Activated T-helper 17 cell treated with anti-CD3 and anti-CD28 coated beads, Interleukin-2, amount 50 U/mL, for 72 hours (primary cell): ENCODE results near the gene EFCAB6. TPM values are rescaled to one million over a fixed set of nuclear protein-coding genes. Genes with fewer than 3 reads are reported as not detected.

Experiments used
- ATAC-seq: fragments of 150-1000 bp; cut with Tn5 transposase; replicated peaks from 2 replicates; pipeline ENCODE4 v1.10.0; 2021; ENCODE audit warnings: mild to moderate bottlenecking, moderate library complexity
- H3K27ac Mint-ChIP-seq: one replicate; pipeline ENCODE4 v1.8.0; 2022; ENCODE audit warnings: mixed read lengths
- H3K27me3 Mint-ChIP-seq: one replicate; pipeline ENCODE4 v1.8.0; 2022; ENCODE audit warnings: mixed read lengths
- H3K36me3 Mint-ChIP-seq: one replicate; pipeline ENCODE4 v1.8.0; 2022; ENCODE audit warnings: low read depth, mild to moderate bottlenecking, mixed read lengths
- H3K4me1 Mint-ChIP-seq: one replicate; pipeline ENCODE4 v1.8.0; 2022; ENCODE audit warnings: mixed read lengths
- H3K4me3 Mint-ChIP-seq: one replicate; pipeline ENCODE4 v1.8.0; 2022; ENCODE audit warnings: mild to moderate bottlenecking, mixed read lengths
- H3K9me3 Mint-ChIP-seq: one replicate; pipeline ENCODE4 v1.8.0; 2022; ENCODE audit warnings: mixed read lengths
- total RNA-seq, 2 donors: library from RNA; stranded (reverse); gene quantifications; one replicate each; pipeline ENCODE4 v1.2.3, GENCODE V29; 2022

The EFCAB6 gene
- total RNA-seq, 2 donors from 2014 or later = 0.09 TPM; not detected in 1

GRCh38 chr22:43840851-43841250 is 28.7 kb upstream of the EFCAB6 start:
- H3K27ac Mint-ChIP-seq = no peak overlapping the region
- H3K36me3 Mint-ChIP-seq = no peaks in the 10 kb centered on the region
- no peaks in the 10 kb centered on the region for H3K27me3 Mint-ChIP-seq
- H3K4me1 Mint-ChIP-seq = no peaks in the 10 kb centered on the region
- no peak overlapping the region for H3K4me3 Mint-ChIP-seq
- H3K9me3 Mint-ChIP-seq = no peaks in the 10 kb centered on the region
- no peak for ATAC-seq

GRCh38 chr22:43840431-43840830 is 28.3 kb upstream of the EFCAB6 start:
- no peak overlapping the region for H3K4me3 Mint-ChIP-seq
- no peak overlapping the region for H3K27ac Mint-ChIP-seq
- ATAC-seq = no peak
- H3K4me1 Mint-ChIP-seq = no peaks in the 10 kb centered on the region
- H3K27me3 Mint-ChIP-seq = no peaks in the 10 kb centered on the region
- no peaks in the 10 kb centered on the region for H3K36me3 Mint-ChIP-seq
- H3K9me3 Mint-ChIP-seq = no peaks in the 10 kb centered on the region

GRCh38 chr22:43839781-43840180 is 27.7 kb upstream of the EFCAB6 start:
- no peak overlapping the region for H3K27ac Mint-ChIP-seq
- no peaks in the 10 kb centered on the region for H3K9me3 Mint-ChIP-seq
- no peaks in the 10 kb centered on the region for H3K36me3 Mint-ChIP-seq
- no peaks in the 10 kb centered on the region for H3K4me1 Mint-ChIP-seq
- no peaks in the 10 kb centered on the region for H3K27me3 Mint-ChIP-seq
- H3K4me3 Mint-ChIP-seq = no peak overlapping the region
- ATAC-seq = no peak

GRCh38 chr22:43838571-43839307 is 26.6 kb upstream of the EFCAB6 start:
- no peaks in the 10 kb centered on the region for H3K27me3 Mint-ChIP-seq
- H3K9me3 Mint-ChIP-seq = no peaks in the 10 kb centered on the region
- no peaks in the 10 kb centered on the region for H3K4me1 Mint-ChIP-seq
- no peaks in the 10 kb centered on the region for H3K36me3 Mint-ChIP-seq
- H3K4me3 Mint-ChIP-seq = no peak overlapping the region
- H3K27ac Mint-ChIP-seq = no peak overlapping the region
- ATAC-seq = no peak

- no peaks in the 10 kb centered on the region for H3K27me3 Mint-ChIP-seq
- H3K9me3 Mint-ChIP-seq = no peaks in the 10 kb centered on the region
- H3K36me3 Mint-ChIP-seq = no peaks in the 10 kb centered on the region
- no peaks in the 10 kb centered on the region for H3K4me1 Mint-ChIP-seq
- H3K27ac Mint-ChIP-seq = no peak overlapping the region
- no peak for ATAC-seq
- H3K4me3 Mint-ChIP-seq = no peak overlapping the region
These were observed 26.1 kb upstream of the EFCAB6 start for GRCh38 chr22:43838161-43838560.

- Mint-ChIP-seq H3K36me3 (no peaks in the 10 kb centered on the region), H3K4me1 (no peaks in the 10 kb centered on the region), H3K27me3 (peaks cover 4% of the 10 kb centered on the region), H3K4me3 (no peak overlapping the region), H3K27ac (no peak overlapping the region), H3K9me3 (no peaks in the 10 kb centered on the region)
- ATAC-seq = no peak
These were observed 25.6 kb upstream of the EFCAB6 start for GRCh38 chr22:43837666-43838065.

GRCh38 chr22:43835736-43836135 is 23.6 kb upstream of the EFCAB6 start:
- Mint-ChIP-seq H3K4me1 (no peaks in the 10 kb centered on the region), H3K9me3 (no peaks in the 10 kb centered on the region), H3K27ac (no peak overlapping the region), H3K27me3 (peaks cover 4% of the 10 kb centered on the region), H3K36me3 (no peaks in the 10 kb centered on the region), H3K4me3 (no peak overlapping the region)
- no peak for ATAC-seq

GRCh38 chr22:43835166-43835565 is 23.1 kb upstream of the EFCAB6 start:
- no peaks in the 10 kb centered on the region for H3K4me1 Mint-ChIP-seq
- no peaks in the 10 kb centered on the region for H3K36me3 Mint-ChIP-seq
- H3K27ac Mint-ChIP-seq = no peak overlapping the region
- ATAC-seq = no peak
- no peak overlapping the region for H3K4me3 Mint-ChIP-seq
- peaks cover 4% of the 10 kb centered on the region for H3K27me3 Mint-ChIP-seq
- no peaks in the 10 kb centered on the region for H3K9me3 Mint-ChIP-seq

- Mint-ChIP-seq H3K27me3 (peaks cover 4% of the 10 kb centered on the region), H3K36me3 (no peaks in the 10 kb centered on the region), H3K4me1 (no peaks in the 10 kb centered on the region), H3K27ac (no peak overlapping the region), H3K9me3 (no peaks in the 10 kb centered on the region), H3K4me3 (no peak overlapping the region)
- no peak for ATAC-seq
These were observed 21.5 kb upstream of the EFCAB6 start for GRCh38 chr22:43833286-43834240.

- Mint-ChIP-seq H3K27ac (no peak overlapping the region), H3K36me3 (no peaks in the 10 kb centered on the region), H3K27me3 (peaks cover 4% of the 10 kb centered on the region), H3K4me3 (no peak overlapping the region), H3K4me1 (no peaks in the 10 kb centered on the region), H3K9me3 (no peaks in the 10 kb centered on the region)
- no peak for ATAC-seq
These were observed 20.5 kb upstream of the EFCAB6 start for GRCh38 chr22:43832393-43833265.

- no peak overlapping the region for H3K27ac Mint-ChIP-seq
- no peaks in the 10 kb centered on the region for H3K36me3 Mint-ChIP-seq
- ATAC-seq = no peak
- H3K4me3 Mint-ChIP-seq = no peak overlapping the region
- H3K9me3 Mint-ChIP-seq = no peaks in the 10 kb centered on the region
- H3K27me3 Mint-ChIP-seq = peaks cover 8% of the 10 kb centered on the region
- H3K4me1 Mint-ChIP-seq = no peaks in the 10 kb centered on the region
These were observed 19.7 kb upstream of the EFCAB6 start for GRCh38 chr22:43831561-43832392.

GRCh38 chr22:43830931-43831560 is 18.9 kb upstream of the EFCAB6 start:
- H3K36me3 Mint-ChIP-seq = no peaks in the 10 kb centered on the region
- peaks cover 8% of the 10 kb centered on the region for H3K27me3 Mint-ChIP-seq
- ATAC-seq = no peak
- H3K27ac Mint-ChIP-seq = no peak overlapping the region
- H3K9me3 Mint-ChIP-seq = no peaks in the 10 kb centered on the region
- H3K4me3 Mint-ChIP-seq = no peak overlapping the region
- no peaks in the 10 kb centered on the region for H3K4me1 Mint-ChIP-seq
